Suprapubic skin (tissue), 4 donors: ENCODE data around the gene RCL1. TPM values are rescaled to one million over a fixed set of nuclear protein-coding genes. Genes with fewer than 3 reads are reported as not detected.

Experiments used
- DNase-seq, 2 donors: peaks; one replicate each; pipeline ENCODE4 v3.0.0-alpha.2; 2019; ENCODE audit warnings: low spot score in 2 of 2
- H3K27ac ChIP-seq: fragments of 200-600 bp; sonication (generic); one replicate; pipeline ENCODE4 v1.5.1; 2019
- H3K27me3 ChIP-seq: fragments of 200-600 bp; sonication (generic); one replicate; pipeline ENCODE4 v1.5.1; 2019
- H3K36me3 ChIP-seq: fragments of 200-600 bp; sonication (generic); one replicate; pipeline ENCODE4 v1.5.1; 2019
- H3K4me1 ChIP-seq: fragments of 200-600 bp; sonication (generic); one replicate; pipeline ENCODE4 v1.5.1; 2019
- H3K4me3 ChIP-seq: fragments of 200-600 bp; sonication (generic); one replicate; pipeline ENCODE4 v1.5.1; 2019; ENCODE audit warnings: mild to moderate bottlenecking
- H3K9me3 ChIP-seq: fragments of 200-600 bp; sonication (generic); one replicate; pipeline ENCODE4 v1.5.1; 2019
- EP300 ChIP-seq: sonication (generic); formaldehyde crosslinking; IDR thresholded peaks from one replicate; pipeline ENCODE4 v1.6.1; 2017; ENCODE audit warnings: antibody characterized with exemption
- POLR2A ChIP-seq, 2 donors: fragments of 450-650 bp; IDR thresholded peaks; one replicate each; pipeline ENCODE4 v1.6.1; 2017; ENCODE audit warnings: antibody characterized with exemption in 2 of 2, mild to moderate bottlenecking in 2 of 2, moderate library complexity in 2 of 2
- POLR2AphosphoS5 ChIP-seq, 3 donors: sonication (generic); formaldehyde crosslinking; IDR thresholded peaks; one replicate each; pipeline ENCODE4 v1.6.1; 2017; ENCODE audit warnings: antibody characterized with exemption in 3 of 3
- WGBS: methylation state at CpG from one replicate; pipeline ENCODE4 v1.1.5; 2018; 5-methylcytosine and 5-hydroxymethylcytosine counted together
- total RNA-seq, 4 donors: library from RNA; depleted of rRNA; stranded (reverse); fragments of >200 nt; gene quantifications; one replicate each; pipeline ENCODE4 v1.1.0, GENCODE V29; 2016
- TF ChIP-seq, protein P1 (sequence below), 2 donors: fragments of 200-600 bp in 1 of 2; fragments of 450-650 bp in 1 of 2; sonication (generic) in 1 of 2; IDR thresholded peaks; one replicate each; pipeline ENCODE4 v1.5.1; 2016 to 2019; ENCODE audit warnings: antibody characterized with exemption in 2 of 2, mild to moderate bottlenecking in 1 of 2, moderate library complexity in 1 of 2

The RCL1 gene
- total RNA-seq, 4 donors from 2014 or later: 44.7 to 75.7 (median 55.5) TPM

DNA sequence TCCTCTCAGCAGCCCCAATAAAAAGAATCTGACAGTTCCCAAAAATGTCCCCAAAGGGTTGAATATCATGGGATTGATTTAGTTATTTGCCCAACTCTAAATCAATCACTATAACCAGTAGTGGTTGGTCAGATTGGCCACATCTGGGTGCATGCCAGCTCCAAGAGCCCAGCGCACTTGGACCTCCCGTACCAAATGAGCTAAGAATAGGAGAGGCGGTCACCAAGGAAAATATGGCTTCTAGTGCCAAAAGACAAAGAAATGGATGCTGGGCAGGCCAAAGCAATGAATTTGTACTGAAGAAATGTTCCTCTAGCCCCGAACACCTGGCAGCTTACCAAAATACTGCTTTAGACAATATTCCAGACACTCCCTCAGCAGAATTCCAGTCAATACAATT, 80.3 kb downstream of the RCL1 start:
- no peak overlapping the region for H3K4me3 ChIP-seq
- DNase-seq: no peak
- TF ChIP-seq, protein P1, sequence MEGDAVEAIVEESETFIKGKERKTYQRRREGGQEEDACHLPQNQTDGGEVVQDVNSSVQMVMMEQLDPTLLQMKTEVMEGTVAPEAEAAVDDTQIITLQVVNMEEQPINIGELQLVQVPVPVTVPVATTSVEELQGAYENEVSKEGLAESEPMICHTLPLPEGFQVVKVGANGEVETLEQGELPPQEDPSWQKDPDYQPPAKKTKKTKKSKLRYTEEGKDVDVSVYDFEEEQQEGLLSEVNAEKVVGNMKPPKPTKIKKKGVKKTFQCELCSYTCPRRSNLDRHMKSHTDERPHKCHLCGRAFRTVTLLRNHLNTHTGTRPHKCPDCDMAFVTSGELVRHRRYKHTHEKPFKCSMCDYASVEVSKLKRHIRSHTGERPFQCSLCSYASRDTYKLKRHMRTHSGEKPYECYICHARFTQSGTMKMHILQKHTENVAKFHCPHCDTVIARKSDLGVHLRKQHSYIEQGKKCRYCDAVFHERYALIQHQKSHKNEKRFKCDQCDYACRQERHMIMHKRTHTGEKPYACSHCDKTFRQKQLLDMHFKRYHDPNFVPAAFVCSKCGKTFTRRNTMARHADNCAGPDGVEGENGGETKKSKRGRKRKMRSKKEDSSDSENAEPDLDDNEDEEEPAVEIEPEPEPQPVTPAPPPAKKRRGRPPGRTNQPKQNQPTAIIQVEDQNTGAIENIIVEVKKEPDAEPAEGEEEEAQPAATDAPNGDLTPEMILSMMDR (IDR thresholded peaks at IDR 0.05): no peak
- WGBS: 93% methylated on average over 4 of the region's 4 CpGs
- no peak overlapping the region for H3K27ac ChIP-seq
- H3K9me3 ChIP-seq: no peaks in the 10 kb centered on the region
- H3K27me3 ChIP-seq: no peaks in the 10 kb centered on the region
- no peaks in the 10 kb centered on the region for H3K4me1 ChIP-seq
- H3K36me3 ChIP-seq: no peaks in the 10 kb centered on the region

DNA sequence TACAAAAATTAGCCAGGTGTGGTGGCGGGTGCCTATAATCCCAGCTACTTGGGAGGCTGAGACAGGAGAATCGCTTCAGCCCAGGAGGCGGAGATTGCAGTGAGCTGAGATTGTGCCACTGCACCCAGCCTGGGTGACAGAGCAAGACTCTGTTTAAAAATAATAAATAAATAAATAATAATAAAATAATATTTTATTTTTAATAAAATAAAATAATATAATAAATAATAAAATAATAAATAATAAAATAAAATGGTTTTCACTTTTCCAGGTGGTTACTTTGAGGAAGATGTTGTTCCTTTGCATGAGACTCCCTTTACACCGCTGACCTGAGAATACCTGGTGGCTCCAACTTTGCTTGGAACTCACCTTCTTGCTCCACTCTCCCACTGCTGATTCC, 82.8 kb downstream of the RCL1 start:
- H3K27ac ChIP-seq: no peak overlapping the region
- no peak overlapping the region for H3K4me3 ChIP-seq
- no peaks in the 10 kb centered on the region for H3K27me3 ChIP-seq
- TF ChIP-seq POLR2AphosphoS5 (IDR thresholded peaks at IDR 0.05) (no peak), EP300 (no peak), POLR2A (IDR thresholded peaks at IDR 0.05) (no peak)
- TF ChIP-seq, protein P1 (IDR thresholded peaks at IDR 0.05): no peak
- WGBS: 95% methylated on average over 4 of the region's 4 CpGs
- no peak for DNase-seq
- H3K36me3 ChIP-seq: no peaks in the 10 kb centered on the region
- no peaks in the 10 kb centered on the region for H3K4me1 ChIP-seq
- H3K9me3 ChIP-seq: no peaks in the 10 kb centered on the region

DNA sequence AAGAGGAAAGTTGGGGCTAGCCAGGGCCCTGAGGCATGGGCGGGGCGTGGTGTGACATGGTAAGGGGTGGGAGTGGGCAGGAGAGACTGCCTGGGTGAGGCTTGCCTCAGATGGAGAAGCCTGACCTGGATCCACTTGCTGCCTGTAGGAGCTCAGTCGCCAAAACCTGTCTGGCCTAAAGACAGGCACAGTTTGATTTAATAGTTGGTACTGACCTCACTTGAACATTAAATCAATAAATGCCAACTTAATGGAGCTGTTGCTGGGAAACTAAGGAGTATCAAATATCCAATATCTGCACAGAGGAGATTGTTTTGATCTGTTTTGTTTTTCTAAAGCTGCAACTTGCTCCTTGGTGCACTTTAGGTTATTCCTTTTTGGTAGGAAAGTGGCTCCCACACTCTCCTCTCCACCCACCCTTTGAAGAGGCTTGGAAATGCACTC, 86.4 kb downstream of the RCL1 start:
- H3K27ac ChIP-seq: no peak overlapping the region
- H3K9me3 ChIP-seq: no peaks in the 10 kb centered on the region
- no peaks in the 10 kb centered on the region for H3K36me3 ChIP-seq
- no peak overlapping the region for H3K4me3 ChIP-seq
- H3K4me1 ChIP-seq: no peaks in the 10 kb centered on the region
- no peak for TF ChIP-seq POLR2A (IDR thresholded peaks at IDR 0.05)
- TF ChIP-seq POLR2AphosphoS5 (IDR thresholded peaks at IDR 0.05): no peak
- TF ChIP-seq, protein P1 (IDR thresholded peaks at IDR 0.05): no peak
- no peak for TF ChIP-seq EP300
- no peaks in the 10 kb centered on the region for H3K27me3 ChIP-seq
- WGBS: 76% methylated on average over 3 of the region's 3 CpGs
- no peak for DNase-seq

DNA sequence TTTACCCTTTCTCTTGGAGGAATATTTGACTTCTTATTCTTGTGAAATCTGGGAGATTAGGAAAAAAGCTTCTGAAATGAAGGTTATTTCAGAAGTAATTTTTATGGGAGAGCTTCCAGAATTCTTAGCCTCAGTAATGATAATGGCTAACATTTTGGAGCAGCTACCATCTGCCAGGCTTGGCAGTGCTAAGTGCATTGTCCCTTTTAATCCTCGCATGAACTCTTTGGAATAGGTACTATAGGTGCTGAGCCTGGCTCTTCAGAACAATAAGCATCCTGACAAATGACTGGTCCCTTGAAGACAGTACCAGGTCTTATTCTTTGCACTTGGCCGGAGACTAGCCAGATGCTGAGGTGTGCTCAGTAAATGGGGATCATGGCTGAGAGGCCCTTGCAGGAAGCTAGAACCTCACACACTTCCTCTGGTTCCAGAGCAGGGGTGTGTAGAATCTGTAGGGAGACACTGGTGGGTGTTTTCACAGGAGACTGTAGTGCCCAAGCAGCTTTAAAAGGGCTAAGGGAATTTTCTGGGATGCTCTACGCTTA, 90.7 kb downstream of the RCL1 start:
- Histone ChIP-seq H3K4me1 (peaks cover 15% of the 10 kb centered on the region), H3K9me3 (no peaks in the 10 kb centered on the region), H3K27ac (no peak overlapping the region), H3K27me3 (no peaks in the 10 kb centered on the region), H3K36me3 (no peaks in the 10 kb centered on the region), H3K4me3 (no peak overlapping the region)
- TF ChIP-seq EP300 (no peak), POLR2AphosphoS5 (IDR thresholded peaks at IDR 0.05) (no peak), POLR2A (IDR thresholded peaks at IDR 0.05) (no peak)
- TF ChIP-seq, protein P1 (IDR thresholded peaks at IDR 0.05): no peak
- 90% methylated on average over 3 of the region's 3 CpGs for WGBS
- no peak for DNase-seq

DNA sequence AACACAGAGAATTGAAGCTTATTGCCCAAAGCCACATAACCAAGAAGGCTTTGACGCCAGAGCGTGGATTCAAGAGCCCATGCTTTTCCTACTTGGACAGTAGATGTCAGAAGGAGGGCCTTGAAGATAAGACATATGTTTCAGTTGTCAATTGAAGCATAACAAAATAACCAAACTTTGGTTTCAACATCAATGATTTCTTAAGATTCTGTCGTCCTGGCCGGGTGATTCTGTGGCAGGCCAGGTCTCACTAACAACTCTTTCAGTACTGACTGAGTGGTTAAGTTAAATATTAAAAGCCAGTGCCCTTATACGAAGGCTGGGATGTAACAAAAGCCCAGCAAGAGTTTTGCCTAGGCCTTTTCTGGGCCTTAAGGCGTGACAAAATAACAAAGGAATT, 94.0 kb downstream of the RCL1 start:
- no peak overlapping the region for H3K27ac ChIP-seq
- no peaks in the 10 kb centered on the region for H3K9me3 ChIP-seq
- WGBS: 56% methylated on average over 6 of the region's 6 CpGs
- H3K27me3 ChIP-seq: no peaks in the 10 kb centered on the region
- no peaks in the 10 kb centered on the region for H3K36me3 ChIP-seq
- no peak for DNase-seq
- H3K4me3 ChIP-seq: no peak overlapping the region
- H3K4me1 ChIP-seq: peaks cover 15% of the 10 kb centered on the region
- TF ChIP-seq POLR2AphosphoS5 (IDR thresholded peaks at IDR 0.05): no peak
- no peak for TF ChIP-seq POLR2A (IDR thresholded peaks at IDR 0.05)
- TF ChIP-seq, protein P1 (IDR thresholded peaks at IDR 0.05): no peak
- TF ChIP-seq EP300: no peak
